Measurements from ENCODE around the gene KSR1. TPM values are rescaled to one million over a fixed set of nuclear protein-coding genes. Genes with fewer than 3 reads are reported as not detected.

KSR1 gene
- polyA plus RNA-seq, 1 of the 3 experiments (the other 2 are of a cell fraction) = 7.5 TPM

DNA sequence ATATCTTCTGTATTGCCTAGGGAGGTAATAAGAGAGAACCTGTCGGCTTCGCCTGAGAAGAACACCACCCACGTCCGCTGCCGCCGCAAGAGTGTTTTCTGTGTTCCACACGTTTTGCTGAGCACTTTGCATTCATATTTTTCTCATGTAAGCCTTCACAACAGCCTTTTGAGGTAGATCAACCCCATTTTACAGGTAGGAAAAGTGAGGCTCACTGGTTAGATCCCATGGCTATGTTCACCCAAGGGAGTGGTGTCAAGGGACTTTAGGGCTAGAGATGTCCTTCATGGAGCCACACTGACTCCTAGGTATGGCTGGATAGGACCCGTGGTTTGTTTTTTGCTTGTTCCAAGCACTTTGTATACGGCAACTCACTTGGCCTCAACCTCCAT, 87.7 kb downstream of the KSR1 start:
- no peak overlapping the region for H3K27ac ChIP-seq (ENCODE audit: low read depth in 2 of 2, low read length in 1 of 2)
- no peak overlapping the region for H3K4me3 ChIP-seq (ENCODE audit: low read depth in 2 of 2, low read length in 1 of 2)
- CTCF ChIA-PET = interaction anchor here (1.6 kb wide), 1 partner anchor 59 kb away, joined by 4 read pairs; no protein-coding TSS in a partner anchor
- POLR2A ChIA-PET = no interaction called here
- no peaks in the 10 kb centered on the region for H3K79me2 ChIP-seq (ENCODE audit: insufficient read depth)
- no peak overlapping the region for H3K9ac ChIP-seq
- no peaks in the 10 kb centered on the region for H3K27me3 ChIP-seq (ENCODE audit: insufficient read depth)
- H3K4me1 ChIP-seq (ENCODE audit: control insufficient read depth in 1 of 2, insufficient read depth in 2 of 2, low read depth in 1 of 2, low read length in 1 of 2) = peaks cover 6 to 13% of the 10 kb centered on the region in 2 experiments; a peak in 3 of 4 replicates
- 89% methylated on average over 9 of the region's 9 CpGs for WGBS (ENCODE audit: low lambda C conversion rate)
- H3K9me2 ChIP-seq = no peaks in the 10 kb centered on the region
- no peak for DNase-seq
- no peaks in the 10 kb centered on the region for H3K9me3 ChIP-seq
- no peak overlapping the region for H2AFZ ChIP-seq (ENCODE audit: low read depth)
- H4K20me1 ChIP-seq (ENCODE audit: insufficient read depth) = no peaks in the 10 kb centered on the region
- no peaks in the 10 kb centered on the region for H3F3A ChIP-seq (replicated peaks; ENCODE audit: insufficient read depth)
- H3K36me3 ChIP-seq (replicated peaks in 1 of 2; ENCODE audit: control insufficient read depth in 1 of 2, insufficient read depth in 2 of 2, low read length in 1 of 2) = no peaks in the 10 kb centered on the region
- TF ChIP-seq RCOR1 (IDR thresholded peaks at IDR 0.05; ENCODE audit: low read length) (no peak), RAD21 (IDR thresholded peaks at IDR 0.05; ENCODE audit: low read length) (no peak), POLR2AphosphoS5 (IDR thresholded peaks at IDR 0.05; ENCODE audit: low read depth, low read length) (no peak), MAX (IDR thresholded peaks at IDR 0.05; ENCODE audit: low read depth) (no peak), NFIC (IDR thresholded peaks at IDR 0.05; ENCODE audit: borderline replicate concordance) (no peak), ZBTB33 (IDR thresholded peaks at IDR 0.05; ENCODE audit: borderline replicate concordance, low read depth) (no peak), RXRA (IDR thresholded peaks at IDR 0.05; ENCODE audit: borderline replicate concordance, low read depth) (no peak)
- TF ChIP-seq, protein P1, sequence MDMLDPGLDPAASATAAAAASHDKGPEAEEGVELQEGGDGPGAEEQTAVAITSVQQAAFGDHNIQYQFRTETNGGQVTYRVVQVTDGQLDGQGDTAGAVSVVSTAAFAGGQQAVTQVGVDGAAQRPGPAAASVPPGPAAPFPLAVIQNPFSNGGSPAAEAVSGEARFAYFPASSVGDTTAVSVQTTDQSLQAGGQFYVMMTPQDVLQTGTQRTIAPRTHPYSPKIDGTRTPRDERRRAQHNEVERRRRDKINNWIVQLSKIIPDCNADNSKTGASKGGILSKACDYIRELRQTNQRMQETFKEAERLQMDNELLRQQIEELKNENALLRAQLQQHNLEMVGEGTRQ (IDR thresholded peaks at IDR 0.05; ENCODE audit: borderline replicate concordance, low read depth, low read length) = no peak
- H3K4me2 ChIP-seq = no peak overlapping the region

- ChIA-PET POLR2A (no interaction called here), CTCF (interaction anchor here (1.1 to 1.6 kb wide), 3 partner anchors 11 to 308 kb away, joined by 3 to 4 read pairs (median 4); no protein-coding TSS in a partner anchor)
- Histone ChIP-seq H3K4me1 (ENCODE audit: control insufficient read depth in 1 of 2, insufficient read depth in 2 of 2, low read depth in 1 of 2, low read length in 1 of 2) (peaks cover 6 to 13% of the 10 kb centered on the region in 2 experiments; a peak in 3 of 4 replicates), H3K27ac (ENCODE audit: low read depth in 2 of 2, low read length in 1 of 2) (no peak overlapping the region), H3K4me2 (no peak overlapping the region), H3K9ac (no peak overlapping the region), H3K9me2 (no peaks in the 10 kb centered on the region), H3K27me3 (ENCODE audit: insufficient read depth) (no peaks in the 10 kb centered on the region), H2AFZ (ENCODE audit: low read depth) (no peak overlapping the region), H3K36me3 (replicated peaks in 1 of 2; ENCODE audit: control insufficient read depth in 1 of 2, insufficient read depth in 2 of 2, low read length in 1 of 2) (no peaks in the 10 kb centered on the region), H4K20me1 (ENCODE audit: insufficient read depth) (no peaks in the 10 kb centered on the region), H3K79me2 (ENCODE audit: insufficient read depth) (no peaks in the 10 kb centered on the region), H3F3A (replicated peaks; ENCODE audit: insufficient read depth) (no peaks in the 10 kb centered on the region), H3K4me3 (ENCODE audit: low read depth in 2 of 2, low read length in 1 of 2) (no peak overlapping the region), H3K9me3 (no peaks in the 10 kb centered on the region)
- 85% methylated on average over 10 of the region's 10 CpGs for whole genome bisulfite sequencing (ENCODE audit: low lambda C conversion rate)
- no peak for TF ChIP-seq MAX (IDR thresholded peaks at IDR 0.05; ENCODE audit: low read depth)
- TF ChIP-seq, protein P2, sequence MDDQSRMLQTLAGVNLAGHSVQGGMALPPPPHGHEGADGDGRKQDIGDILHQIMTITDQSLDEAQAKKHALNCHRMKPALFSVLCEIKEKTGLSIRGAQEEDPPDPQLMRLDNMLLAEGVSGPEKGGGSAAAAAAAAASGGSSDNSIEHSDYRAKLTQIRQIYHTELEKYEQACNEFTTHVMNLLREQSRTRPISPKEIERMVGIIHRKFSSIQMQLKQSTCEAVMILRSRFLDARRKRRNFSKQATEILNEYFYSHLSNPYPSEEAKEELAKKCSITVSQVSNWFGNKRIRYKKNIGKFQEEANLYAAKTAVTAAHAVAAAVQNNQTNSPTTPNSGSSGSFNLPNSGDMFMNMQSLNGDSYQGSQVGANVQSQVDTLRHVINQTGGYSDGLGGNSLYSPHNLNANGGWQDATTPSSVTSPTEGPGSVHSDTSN (IDR thresholded peaks at IDR 0.05) = no peak
- DNase-seq = no peak
Measured at GRCh38 chr17:27544350-27545131, 88.3 kb downstream of the KSR1 start.
